Measurements from ENCODE around the gene PRR15L.

GRCh38 chr17:47946929-47947397 is 10.7 kb downstream of the PRR15L start:
- TF ChIP-seq ZNF274 (IDR thresholded peaks at IDR 0.05; ENCODE audit: low read depth, low read length) (no peak), YY1 (IDR thresholded peaks at IDR 0.05; ENCODE audit: insufficient read depth, insufficient read length) (no peak)
